Caco-2 (cell line): Measurements from ENCODE around the gene CASP6. TPM values are rescaled to one million over a fixed set of nuclear protein-coding genes. Genes with fewer than 3 reads are reported as not detected.

Experiments used
- BruUV-seq: library from RNA; stranded (reverse); fragments of 400-500 nt; replicated peaks from 2 replicates; lab custom pipeline; 2021; lab: Mats Ljungman, UMichigan
- CTCF ChIA-PET: fragments of 300-600 bp; sonication (Branson Sonifier 250); formaldehyde crosslinking; loops from one replicate; lab custom pipeline; 2022; ENCODE audit warnings: antibody characterized with exemption; lab: Charles Lee
- POLR2A ChIA-PET: fragments of 300-600 bp; sonication (Branson Sonifier 250); formaldehyde crosslinking; loops from one replicate; lab custom pipeline; 2022; ENCODE audit warnings: antibody characterized with exemption; lab: Charles Lee
- DNase-seq, 2 experiments: peaks; one replicate each; pipeline versions ENCODE4 v3.0.0 to v3.0.0-alpha.2; 2020 to 2022
- H3K27me3 ChIP-seq: replicated peaks from 2 replicates; pipeline ENCODE4 v1.6.0; 2011; ENCODE audit warnings: low read length; ENCODE audit not compliant: control insufficient read depth, insufficient read depth
- H3K36me3 ChIP-seq: 2 replicates; pipeline ENCODE4 v1.5.1; 2011; ENCODE audit warnings: low read length; ENCODE audit not compliant: control insufficient read depth, insufficient read depth
- H3K4me1 ChIP-seq: fragments of 250-450 bp; sonication (Bioruptor Pico); 2 replicates; pipeline ENCODE4 v1.5.1; 2020; ENCODE audit warnings: mild to moderate bottlenecking
- H3K4me3 ChIP-seq: 2 replicates; pipeline ENCODE4 v1.5.1; 2011; ENCODE audit warnings: low read depth, mild to moderate bottlenecking, control low read depth, low read length
- H3K9me3 ChIP-seq: fragments of 250-450 bp; sonication (Bioruptor Pico); 2 replicates; pipeline ENCODE4 v1.5.1; 2020; ENCODE audit warnings: mild to moderate bottlenecking, moderate library complexity
- H3K27ac Mint-ChIP-seq: one replicate; pipeline ENCODE4 v1.8.0; 2022; ENCODE audit warnings: mixed read lengths; ENCODE audit not compliant: unreplicated experiment
- H3K27me3 Mint-ChIP-seq: one replicate; pipeline ENCODE4 v1.8.0; 2022; ENCODE audit warnings: mixed read lengths; ENCODE audit not compliant: insufficient read depth, unreplicated experiment
- H3K36me3 Mint-ChIP-seq: one replicate; pipeline ENCODE4 v1.8.0; 2022; ENCODE audit warnings: mild to moderate bottlenecking, mixed read lengths; ENCODE audit not compliant: insufficient read depth, unreplicated experiment
- H3K4me1 Mint-ChIP-seq: one replicate; pipeline ENCODE4 v1.8.0; 2022; ENCODE audit warnings: low read depth, mixed read lengths; ENCODE audit not compliant: unreplicated experiment
- H3K4me3 Mint-ChIP-seq: one replicate; pipeline ENCODE4 v1.8.0; 2022; ENCODE audit warnings: mild to moderate bottlenecking, moderate library complexity, mixed read lengths; ENCODE audit not compliant: unreplicated experiment
- H3K9me3 Mint-ChIP-seq: one replicate; pipeline ENCODE4 v1.8.0; 2022; ENCODE audit warnings: mixed read lengths; ENCODE audit not compliant: unreplicated experiment
- CTCF ChIP-seq, 2 experiments: fragments of 200-600 bp in 1 of 2; IDR thresholded peaks; 1 replicate in 1 of 2; 2 replicates in 1 of 2; pipeline versions ENCODE4 v1.5.1 to v1.8.0; 2011 to 2022; ENCODE audit warnings: antibody characterized with exemption in 1 of 2, control low read depth in 1 of 2, inconsistent platforms in 1 of 2, low read depth in 1 of 2, low read length in 1 of 2, mild to moderate bottlenecking in 1 of 2, moderate library complexity in 1 of 2; ENCODE audit not compliant: insufficient read depth in 1 of 2, severe bottlenecking in 1 of 2, unreplicated experiment in 1 of 2
- intact Hi-C: fragments of 100-400 bp; cut with micrococcal nuclease; formaldehyde crosslinking; loops from one replicate; pipeline ENCODE4 v1.10.0; 2022; ENCODE audit not compliant: unreplicated experiment
- total RNA-seq: library from RNA; stranded (reverse); gene quantifications from 2 replicates; pipeline ENCODE4 v1.2.3, GENCODE V29; 2022

The CASP6 gene
- total RNA-seq, 1 experiment from 2014 or later, result 35.9 TPM

GRCh38 chr4:109729117-109729717 is 26.0 kb upstream of the CASP6 start:
- H3K9me3 Mint-ChIP-seq, result no peaks in the 10 kb centered on the region

GRCh38 chr4:109728385-109728784 is 25.1 kb upstream of the CASP6 start:
- H3K27ac Mint-ChIP-seq, result peak overlapping the region; percentile 40
- POLR2A ChIA-PET, result interaction anchor here (1.3 kb wide), 1 partner anchor 27 kb away, joined by 4 read pairs; no protein-coding TSS in a partner anchor
- Histone ChIP-seq H3K4me1 (0 out of 2 replicates have a peak, but pooled peaks cover 5% of the 10 kb centered on the region), H3K9me3 (no peaks in the 10 kb centered on the region), H3K36me3 (no peaks in the 10 kb centered on the region), H3K4me3 (peak overlapping the region; percentile 46), H3K27me3 (no peaks in the 10 kb centered on the region)
- intact Hi-C loops, result loop anchor here (1.0 to 5.0 kb wide), 3 partner anchors 86 to 296 kb away; partner anchors contain the start of genes GAR1 and SEC24B
- peaks cover 9% of the 10 kb centered on the region for H3K4me1 Mint-ChIP-seq
- TF ChIP-seq CTCF (IDR thresholded peaks at IDR 0.05; ENCODE audit: insufficient read depth in 1 of 2, low read depth in 1 of 2, low read length in 1 of 2, severe bottlenecking in 1 of 2, unreplicated experiment in 1 of 2), result no peak
- peak overlapping the region; percentile 86 for H3K4me3 Mint-ChIP-seq
- BruUV-seq, result no TSS peak
- CTCF ChIA-PET, result no interaction called here
- peaks cover 3% of the 10 kb centered on the region for H3K27me3 Mint-ChIP-seq
- H3K36me3 Mint-ChIP-seq, result no peaks in the 10 kb centered on the region
- DNase-seq, result no peak
- no peaks in the 10 kb centered on the region for H3K9me3 Mint-ChIP-seq

More at GRCh38 chr4:109729117-109729717, 26.0 kb upstream of the CASP6 start:
- Histone ChIP-seq H3K9me3 (no peaks in the 10 kb centered on the region), H3K4me3 (peak overlapping the region; percentile 46), H3K36me3 (no peaks in the 10 kb centered on the region), H3K27me3 (no peaks in the 10 kb centered on the region), H3K4me1 (0 out of 2 replicates have a peak, but pooled peaks cover 5% of the 10 kb centered on the region)
- intact Hi-C loops, result loop anchor here (1.0 to 5.0 kb wide), 4 partner anchors 26 to 297 kb away; partner anchors contain the start of genes CASP6, GAR1 and SEC24B
- Mint-ChIP-seq H3K4me1 (peaks cover 9% of the 10 kb centered on the region), H3K27ac (peak overlapping the region; percentile 84), H3K36me3 (no peaks in the 10 kb centered on the region), H3K27me3 (peaks cover 3% of the 10 kb centered on the region), H3K4me3 (peak overlapping the region; percentile 86)
- BruUV-seq, result TSS peak; percentile 58
- POLR2A ChIA-PET, result interaction anchor here (1.3 to 1.4 kb wide), 2 partner anchors 26 to 28 kb away, joined by 4 to 5 read pairs; partner anchors contain the start of gene CASP6
- CTCF ChIA-PET, result interaction anchor here (0.5 to 1.4 kb wide), 3 partner anchors 26 to 495 kb away, joined by 3 to 4 read pairs (median 3); partner anchors contain the start of gene CASP6
- DNase-seq, result no peak
- no peak for TF ChIP-seq CTCF (IDR thresholded peaks at IDR 0.05; ENCODE audit: insufficient read depth in 1 of 2, low read depth in 1 of 2, low read length in 1 of 2, severe bottlenecking in 1 of 2, unreplicated experiment in 1 of 2)

GRCh38 chr4:109723110-109723509 is 19.9 kb upstream of the CASP6 start:
- Mint-ChIP-seq H3K36me3 (no peaks in the 10 kb centered on the region), H3K4me1 (peaks cover 7% of the 10 kb centered on the region), H3K27ac (no peak overlapping the region), H3K9me3 (no peaks in the 10 kb centered on the region), H3K27me3 (no peaks in the 10 kb centered on the region), H3K4me3 (no peak overlapping the region)
- Histone ChIP-seq H3K9me3 (no peaks in the 10 kb centered on the region), H3K4me1 (0 out of 2 replicates have a peak, but pooled peaks cover 5% of the 10 kb centered on the region), H3K36me3 (peaks cover 1% of the 10 kb centered on the region; the same call in 1 of the 2 replicates), H3K27me3 (no peaks in the 10 kb centered on the region), H3K4me3 (no peak overlapping the region)
- DNase-seq, result no peak
- POLR2A ChIA-PET, result no interaction called here
- intact Hi-C loops, result no loop called here
- TF ChIP-seq CTCF (IDR thresholded peaks at IDR 0.05; ENCODE audit: insufficient read depth in 1 of 2, low read depth in 1 of 2, low read length in 1 of 2, severe bottlenecking in 1 of 2, unreplicated experiment in 1 of 2), result no peak
- CTCF ChIA-PET, result no interaction called here
- BruUV-seq, result no TSS peak
